SJCRH30 (cell line): ENCODE data around the gene PRG3. TPM values are rescaled to one million over a fixed set of nuclear protein-coding genes. Genes with fewer than 3 reads are reported as not detected.

Experiments
- DNase-seq, 2 experiments: peaks; one replicate each; pipeline ENCODE4 v3.0.0-alpha.2; 2015 to 2020
- H3K27ac ChIP-seq: fragments of 250-450 bp; sonication (Bioruptor Pico); 2 replicates; pipeline ENCODE4 v1.5.1; 2020; ENCODE audit warnings: mild to moderate bottlenecking, moderate library complexity
- H3K27me3 ChIP-seq: fragments of 250-450 bp; sonication (Bioruptor Pico); 2 replicates; pipeline ENCODE4 v1.5.1; 2020; ENCODE audit warnings: mild to moderate bottlenecking, moderate library complexity
- H3K36me3 ChIP-seq: fragments of 250-450 bp; sonication (Bioruptor Pico); 2 replicates; pipeline ENCODE4 v1.5.1; 2020; ENCODE audit warnings: mild to moderate bottlenecking, moderate library complexity
- H3K4me1 ChIP-seq: fragments of 250-450 bp; sonication (Bioruptor Pico); 2 replicates; pipeline ENCODE4 v1.5.1; 2020; ENCODE audit warnings: mild to moderate bottlenecking, moderate library complexity
- H3K4me3 ChIP-seq: fragments of 250-450 bp; sonication (Bioruptor Pico); 2 replicates; pipeline ENCODE4 v1.5.1; 2020; ENCODE audit warnings: mild to moderate bottlenecking, moderate library complexity
- H3K9me3 ChIP-seq: fragments of 250-450 bp; sonication (Bioruptor Pico); replicated peaks from 2 replicates; pipeline ENCODE4 v1.5.1; 2020; ENCODE audit warnings: mild to moderate bottlenecking, moderate library complexity
- total RNA-seq: library from RNA; depleted of rRNA; stranded (reverse); fragments of >200 nt; shearing (Covaris generic); gene quantifications from 2 replicates; pipeline ENCODE4 v1.2.3, GENCODE V29; 2014

PRG3 gene
- total RNA-seq, 1 experiment from 2014 or later = not detected

GRCh38 chr11:57353446-57353845 is 27.5 kb downstream of the PRG3 start:
- H3K36me3 ChIP-seq = no peaks in the 10 kb centered on the region
- H3K4me1 ChIP-seq = peaks cover 7% of the 10 kb centered on the region; the same call in 1 of the 2 replicates
- H3K4me3 ChIP-seq = no peak overlapping the region
- no peaks in the 10 kb centered on the region for H3K27me3 ChIP-seq
- no peak overlapping the region for H3K27ac ChIP-seq
- DNase-seq = no peak
- H3K9me3 ChIP-seq = no peaks in the 10 kb centered on the region

DNA sequence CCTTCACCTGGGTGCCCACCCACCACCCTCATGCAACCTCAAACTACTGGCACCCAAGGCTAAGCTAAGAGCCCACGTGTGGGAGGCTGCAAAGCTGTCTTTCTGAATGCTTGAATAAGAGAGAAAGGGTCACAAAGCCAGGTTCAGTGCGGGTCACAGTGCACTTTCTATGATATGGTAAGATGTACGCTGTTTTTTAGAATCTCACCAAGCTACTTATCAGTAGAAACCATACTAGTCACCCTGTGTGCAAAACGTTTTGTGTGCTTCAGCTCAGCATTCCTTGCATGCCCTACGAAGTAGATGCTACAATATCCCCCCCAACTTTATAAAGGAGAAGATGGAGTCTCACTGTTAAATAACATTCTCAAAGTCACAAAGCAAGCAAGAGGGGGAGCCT is 27.9 kb downstream of the PRG3 start:
- Histone ChIP-seq H3K9me3 (no peaks in the 10 kb centered on the region), H3K27me3 (no peaks in the 10 kb centered on the region), H3K36me3 (no peaks in the 10 kb centered on the region), H3K4me3 (no peak overlapping the region), H3K4me1 (peaks cover 7% of the 10 kb centered on the region; the same call in 1 of the 2 replicates), H3K27ac (no peak overlapping the region)
- no peak for DNase-seq

- Histone ChIP-seq H3K9me3 (no peaks in the 10 kb centered on the region), H3K4me1 (peaks cover 3% of the 10 kb centered on the region; the same call in 1 of the 2 replicates), H3K4me3 (no peak overlapping the region), H3K27ac (no peak overlapping the region), H3K36me3 (no peaks in the 10 kb centered on the region), H3K27me3 (no peaks in the 10 kb centered on the region)
- DNase-seq = peak; percentile 34 to 63
Measured at GRCh38 chr11:57349491-57350274, 31.3 kb downstream of the PRG3 start.

- peaks cover under 1% of the 10 kb centered on the region; the same call in 1 of the 2 replicates for H3K27me3 ChIP-seq
- no peak overlapping the region for H3K4me3 ChIP-seq
- H3K4me1 ChIP-seq = peaks cover 3% of the 10 kb centered on the region; the same call in 1 of the 2 replicates
- H3K36me3 ChIP-seq = no peaks in the 10 kb centered on the region
- H3K27ac ChIP-seq = no peak overlapping the region
- no peak for DNase-seq
- no peaks in the 10 kb centered on the region for H3K9me3 ChIP-seq
Measured at GRCh38 chr11:57348636-57349313, 32.2 kb downstream of the PRG3 start.

GRCh38 chr11:57348052-57348451 is 32.9 kb downstream of the PRG3 start:
- Histone ChIP-seq H3K27ac (no peak overlapping the region), H3K36me3 (no peaks in the 10 kb centered on the region), H3K9me3 (no peaks in the 10 kb centered on the region), H3K27me3 (peaks cover 6% of the 10 kb centered on the region; the same call in 1 of the 2 replicates), H3K4me3 (no peak overlapping the region), H3K4me1 (no peaks in the 10 kb centered on the region)
- DNase-seq = peak in 1 of 2 experiments; percentile 28

GRCh38 chr11:57347336-57347735 is 33.6 kb downstream of the PRG3 start:
- Histone ChIP-seq H3K9me3 (no peaks in the 10 kb centered on the region), H3K27ac (no peak overlapping the region), H3K36me3 (no peaks in the 10 kb centered on the region), H3K4me3 (no peak overlapping the region), H3K27me3 (peaks cover 6% of the 10 kb centered on the region; the same call in 1 of the 2 replicates), H3K4me1 (no peaks in the 10 kb centered on the region)
- DNase-seq = no peak

- no peaks in the 10 kb centered on the region for H3K9me3 ChIP-seq
- peaks cover 6% of the 10 kb centered on the region; the same call in 1 of the 2 replicates for H3K27me3 ChIP-seq
- no peak overlapping the region for H3K27ac ChIP-seq
- no peak overlapping the region for H3K4me3 ChIP-seq
- peak; percentile 64 to 87 for DNase-seq
- no peaks in the 10 kb centered on the region for H3K36me3 ChIP-seq
- H3K4me1 ChIP-seq = no peaks in the 10 kb centered on the region
Measured at GRCh38 chr11:57345555-57346211, 35.3 kb downstream of the PRG3 start.

DNA sequence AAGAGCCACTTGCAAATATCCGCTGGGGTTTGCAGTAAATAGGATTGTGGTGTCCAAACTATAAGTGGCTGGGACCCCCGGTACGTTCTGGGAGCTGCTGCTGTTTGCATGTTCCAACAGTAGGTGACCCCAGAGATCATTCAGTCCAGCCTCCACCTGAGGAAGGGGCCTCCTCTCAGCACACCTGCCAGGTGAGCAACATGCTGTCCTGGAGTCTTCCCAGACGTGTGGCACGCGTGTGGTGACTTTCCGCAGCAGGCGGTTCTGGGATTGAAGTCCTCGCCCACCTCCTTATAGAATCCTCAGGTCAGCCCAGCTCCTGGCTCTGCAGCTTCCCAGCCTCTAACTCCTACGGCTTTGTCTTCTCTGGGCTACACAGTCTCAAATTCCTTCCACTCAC is 36.1 kb downstream of the PRG3 start:
- Histone ChIP-seq H3K36me3 (no peaks in the 10 kb centered on the region), H3K9me3 (no peaks in the 10 kb centered on the region)

DNA sequence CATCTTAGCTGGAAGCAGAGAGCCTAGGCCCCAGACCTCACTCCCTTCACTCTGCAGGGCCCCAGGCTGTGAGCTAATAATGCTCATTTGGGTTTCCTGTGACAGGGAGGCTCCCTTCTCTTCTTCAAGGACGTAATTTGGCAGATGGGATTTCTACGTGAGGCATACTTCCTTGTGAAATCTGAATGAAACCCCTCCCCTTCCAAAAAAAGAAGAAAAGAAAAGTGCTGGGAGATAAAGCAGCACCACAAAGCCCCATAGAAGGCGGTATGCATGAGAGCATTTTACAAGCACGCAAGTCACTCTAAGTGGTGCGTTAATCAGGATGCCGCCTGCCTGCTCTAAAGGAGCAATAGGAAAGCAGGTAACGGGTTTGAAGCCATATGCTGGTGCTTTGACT is 37.1 kb downstream of the PRG3 start:
- no peaks in the 10 kb centered on the region for H3K36me3 ChIP-seq
- H3K4me3 ChIP-seq = no peak overlapping the region
- no peak overlapping the region for H3K27ac ChIP-seq
- H3K4me1 ChIP-seq = no peaks in the 10 kb centered on the region
- H3K27me3 ChIP-seq = peaks cover 6% of the 10 kb centered on the region
- DNase-seq = no peak
- no peaks in the 10 kb centered on the region for H3K9me3 ChIP-seq

More for the DNA sequence above, 36.1 kb downstream of the PRG3 start:
- H3K4me1 ChIP-seq = no peaks in the 10 kb centered on the region
- no peak overlapping the region for H3K27ac ChIP-seq
- no peak for DNase-seq
- H3K27me3 ChIP-seq = peaks cover 6% of the 10 kb centered on the region
- no peak overlapping the region for H3K4me3 ChIP-seq

GRCh38 chr11:57342702-57343101 is 38.2 kb downstream of the PRG3 start:
- Histone ChIP-seq H3K4me1 (no peaks in the 10 kb centered on the region), H3K27ac (no peak overlapping the region), H3K4me3 (no peak overlapping the region), H3K9me3 (no peaks in the 10 kb centered on the region), H3K36me3 (no peaks in the 10 kb centered on the region), H3K27me3 (peaks cover 6% of the 10 kb centered on the region)
- no peak for DNase-seq

DNA sequence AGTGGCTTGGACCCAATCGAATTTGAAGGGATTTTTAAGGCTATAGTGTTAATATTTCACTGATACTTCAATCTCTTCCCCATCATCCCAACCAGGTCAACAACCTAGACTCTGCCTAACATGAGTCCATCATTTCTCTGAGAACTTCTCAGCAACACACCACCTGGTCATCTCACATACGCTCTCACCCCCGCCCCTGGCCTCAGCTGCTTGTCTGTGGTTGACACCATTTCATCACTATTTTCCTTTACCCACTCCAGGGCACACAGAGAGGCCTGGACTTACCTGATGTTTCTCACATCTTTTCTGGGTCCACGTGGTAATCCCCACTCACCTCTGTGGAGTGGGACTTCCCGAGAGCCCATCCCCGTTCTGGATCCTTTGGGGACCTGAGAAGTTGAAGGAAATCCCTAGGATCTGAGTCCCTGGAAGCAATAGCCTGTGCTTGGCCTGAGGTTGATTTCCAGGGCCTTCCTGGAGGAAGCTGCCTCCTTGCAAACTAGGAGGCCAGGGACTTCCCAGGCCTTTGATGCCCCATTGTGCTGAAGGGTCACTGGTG is 39.6 kb downstream of the PRG3 start:
- H3K4me1 ChIP-seq = peaks cover 3% of the 10 kb centered on the region; the same call in 1 of the 2 replicates
- no peak for DNase-seq
- H3K9me3 ChIP-seq = no peaks in the 10 kb centered on the region
- peaks cover 6% of the 10 kb centered on the region for H3K27me3 ChIP-seq
- no peak overlapping the region for H3K27ac ChIP-seq
- H3K36me3 ChIP-seq = no peaks in the 10 kb centered on the region
- no peak overlapping the region for H3K4me3 ChIP-seq

DNA sequence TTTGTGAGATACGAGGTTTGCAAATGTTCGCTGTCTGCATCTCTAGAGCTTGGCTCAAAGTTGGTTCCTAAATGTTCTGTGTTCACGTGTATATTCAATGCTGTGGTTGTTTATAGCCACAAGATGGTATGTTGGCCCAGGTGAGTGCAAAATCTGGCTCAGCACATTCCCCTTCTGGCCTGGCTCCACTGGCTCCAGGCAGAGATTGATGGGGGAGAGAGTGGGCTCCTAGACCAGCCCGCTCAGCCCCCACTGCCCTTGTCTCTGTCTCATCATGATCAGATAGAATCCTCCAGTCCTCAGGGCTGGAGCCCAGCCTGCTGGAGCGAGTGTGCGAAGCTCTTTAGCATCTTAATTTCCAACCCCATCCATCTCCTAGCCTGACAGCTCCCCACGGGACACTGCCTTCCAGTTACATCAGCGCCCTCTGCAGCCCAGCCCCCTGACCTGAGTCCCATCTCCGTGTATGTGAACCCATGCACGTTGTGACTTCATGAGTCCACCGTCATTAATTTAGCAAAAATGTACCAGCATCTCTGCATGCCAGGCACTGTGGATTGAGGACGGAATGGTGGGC is 40.8 kb downstream of the PRG3 start:
- no peaks in the 10 kb centered on the region for H3K9me3 ChIP-seq
- DNase-seq = peak in 1 of 2 experiments; percentile 41
- H3K27me3 ChIP-seq = peaks cover 6% of the 10 kb centered on the region
- H3K36me3 ChIP-seq = no peaks in the 10 kb centered on the region
- no peak overlapping the region for H3K4me3 ChIP-seq
- no peak overlapping the region for H3K27ac ChIP-seq
- peaks cover 3% of the 10 kb centered on the region; the same call in 1 of the 2 replicates for H3K4me1 ChIP-seq

DNA sequence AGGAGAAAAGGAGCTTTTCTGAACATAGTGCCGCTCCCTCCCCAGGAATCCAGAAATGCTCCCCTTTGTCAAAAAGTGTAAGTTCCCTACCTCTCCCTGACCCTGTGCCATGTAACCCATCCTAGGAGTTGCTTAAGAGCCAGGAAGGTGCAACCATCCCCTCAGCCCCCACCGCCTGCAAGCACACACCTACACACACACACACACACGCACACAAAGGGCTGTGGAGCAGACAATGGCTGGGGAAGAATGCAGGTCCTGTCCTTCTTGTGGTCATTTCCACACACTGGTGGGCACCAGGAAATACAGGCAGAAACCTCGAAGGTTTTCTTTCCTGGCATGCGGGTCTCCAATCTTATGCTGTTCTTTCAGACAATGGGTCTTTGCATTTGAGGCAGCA is 41.6 kb downstream of the PRG3 start:
- Histone ChIP-seq H3K27ac (no peak overlapping the region), H3K4me3 (no peak overlapping the region), H3K9me3 (no peaks in the 10 kb centered on the region), H3K36me3 (peaks cover 2% of the 10 kb centered on the region; the same call in 1 of the 2 replicates), H3K4me1 (peaks cover 7% of the 10 kb centered on the region), H3K27me3 (peaks cover 6% of the 10 kb centered on the region)
- no peak for DNase-seq

GRCh38 chr11:57338142-57338541 is 42.8 kb downstream of the PRG3 start, which contains the start of gene P2RX3:
TSS of gene P2RX3 (plus strand) at chr11:57338352. CDS start at chr11:57338551, 199 bp downstream.
- Histone ChIP-seq H3K4me3 (no peak within 1 kb of the TSS), H3K27ac (no peak within 1 kb of the TSS), H3K9me3 (no peaks in the 10 kb centered on the region), H3K4me1 (peaks cover 10% of the 10 kb centered on the region), H3K36me3 (peaks cover 12% of the 10 kb centered on the region), H3K27me3 (no peaks in the 10 kb centered on the region; the same call in none of the 2 replicates)
- no peak for DNase-seq
